ENCODE results near the gene OR11A1. TPM values are rescaled to one million over a fixed set of nuclear protein-coding genes. Genes with fewer than 3 reads are reported as not detected.

OR11A1 gene
- not detected for polyA plus RNA-seq (ENCODE audit: insufficient read length in 4 of 4)

GRCh38 chr6:29456971-29457370 is at the start of gene OR11A1, which contains the start of gene OR2H1:
Gene OR11A1, minus strand, starts transcription at chr6:29457071. Its CDS starts 29,430 bp downstream, at chr6:29427641.
Gene OR2H1, plus strand, starts transcription at chr6:29457155. Its CDS starts 4,615 bp downstream, at chr6:29461770.
- no peak for DNase-seq (ENCODE audit: low read depth in 4 of 4, low spot score in 2 of 4)

- no peak for DNase-seq (ENCODE audit: low read depth in 4 of 4, low spot score in 2 of 4)
These were observed 49.7 kb upstream of the OR11A1 start for GRCh38 chr6:29506446-29507067.

GRCh38 chr6:29505808-29506207 is 48.9 kb upstream of the OR11A1 start:
- DNase-seq (ENCODE audit: low read depth in 4 of 4, low spot score in 2 of 4), result no peak

- DNase-seq (ENCODE audit: low read depth in 4 of 4, low spot score in 2 of 4), result no peak
These were observed 48.1 kb upstream of the OR11A1 start for GRCh38 chr6:29504961-29505360.

- DNase-seq (ENCODE audit: low read depth in 4 of 4, low spot score in 2 of 4), result no peak
These were observed 45.7 kb upstream of the OR11A1 start for GRCh38 chr6:29502597-29502996.

GRCh38 chr6:29502181-29502580 is 45.3 kb upstream of the OR11A1 start:
- DNase-seq (ENCODE audit: low read depth in 4 of 4, low spot score in 2 of 4), result no peak

- DNase-seq (ENCODE audit: low read depth in 4 of 4, low spot score in 2 of 4), result no peak
These were observed 44.2 kb upstream of the OR11A1 start for GRCh38 chr6:29501106-29501505.

GRCh38 chr6:29500594-29500993 is 43.7 kb upstream of the OR11A1 start:
- DNase-seq (ENCODE audit: low read depth in 4 of 4, low spot score in 2 of 4), result no peak

- DNase-seq (ENCODE audit: low read depth in 4 of 4, low spot score in 2 of 4), result no peak
These were observed 42.8 kb upstream of the OR11A1 start for GRCh38 chr6:29499704-29500103.

GRCh38 chr6:29496961-29497360 is 40.1 kb upstream of the OR11A1 start:
- no peak for DNase-seq (ENCODE audit: low read depth in 4 of 4, low spot score in 2 of 4)

- no peak for DNase-seq (ENCODE audit: low read depth in 4 of 4, low spot score in 2 of 4)
These were observed 38.7 kb upstream of the OR11A1 start for GRCh38 chr6:29495571-29495970.

- DNase-seq (ENCODE audit: low read depth in 4 of 4, low spot score in 2 of 4), result no peak
These were observed 37.3 kb upstream of the OR11A1 start for GRCh38 chr6:29494131-29494530.

GRCh38 chr6:29493261-29493660 is 36.4 kb upstream of the OR11A1 start:
- DNase-seq (ENCODE audit: low read depth in 4 of 4, low spot score in 2 of 4), result no peak

- DNase-seq (ENCODE audit: low read depth in 4 of 4, low spot score in 2 of 4), result no peak
These were observed 34.7 kb upstream of the OR11A1 start for GRCh38 chr6:29491574-29491973.

- DNase-seq (ENCODE audit: low read depth in 4 of 4, low spot score in 2 of 4), result no peak
These were observed 33.7 kb upstream of the OR11A1 start for GRCh38 chr6:29490552-29490951.

- no peak for DNase-seq (ENCODE audit: low read depth in 4 of 4, low spot score in 2 of 4)
These were observed 33.2 kb upstream of the OR11A1 start for GRCh38 chr6:29490055-29490454.

GRCh38 chr6:29489286-29489685 is 32.4 kb upstream of the OR11A1 start:
- no peak for DNase-seq (ENCODE audit: low read depth in 4 of 4, low spot score in 2 of 4)

- DNase-seq (ENCODE audit: low read depth in 4 of 4, low spot score in 2 of 4), result no peak
These were observed 32.0 kb upstream of the OR11A1 start for GRCh38 chr6:29488874-29489273.

GRCh38 chr6:29487660-29488059 is 30.8 kb upstream of the OR11A1 start, which contains the start of gene MAS1L:
Gene MAS1L, minus strand, starts transcription at chr6:29487956. Its CDS starts 54 bp downstream, at chr6:29487902.
- DNase-seq (ENCODE audit: low read depth in 4 of 4, low spot score in 2 of 4), result no peak

GRCh38 chr6:29487131-29487530 is 30.3 kb upstream of the OR11A1 start:
- DNase-seq (ENCODE audit: low read depth in 4 of 4, low spot score in 2 of 4), result no peak

GRCh38 chr6:29486577-29486976 is 29.7 kb upstream of the OR11A1 start:
- no peak for DNase-seq (ENCODE audit: low read depth in 4 of 4, low spot score in 2 of 4)

- DNase-seq (ENCODE audit: low read depth in 4 of 4, low spot score in 2 of 4), result no peak
These were observed 26.9 kb upstream of the OR11A1 start for GRCh38 chr6:29483735-29484134.

GRCh38 chr6:29483186-29483585 is 26.3 kb upstream of the OR11A1 start:
- no peak for DNase-seq (ENCODE audit: low read depth in 4 of 4, low spot score in 2 of 4)
